DND-41 (cell line): ENCODE results near the gene RAB7A.

Experiments
- CTCF ChIP-seq: IDR thresholded peaks from 2 replicates; pipeline ENCODE4 v1.5.1; 2012; ENCODE audit warnings: borderline replicate concordance, low read length, moderate library complexity, mild to moderate bottlenecking; ENCODE audit not compliant: poor library complexity, severe bottlenecking; ENCODE audit errors: extremely low read depth
- EZH2 ChIP-seq: IDR thresholded peaks from 3 replicates; pipeline ENCODE4 v1.6.1; 2012; ENCODE audit warnings: borderline replicate concordance, low read depth, mild to moderate bottlenecking, moderate library complexity, low read length, inconsistent platforms; ENCODE audit not compliant: severe bottlenecking

DNA sequence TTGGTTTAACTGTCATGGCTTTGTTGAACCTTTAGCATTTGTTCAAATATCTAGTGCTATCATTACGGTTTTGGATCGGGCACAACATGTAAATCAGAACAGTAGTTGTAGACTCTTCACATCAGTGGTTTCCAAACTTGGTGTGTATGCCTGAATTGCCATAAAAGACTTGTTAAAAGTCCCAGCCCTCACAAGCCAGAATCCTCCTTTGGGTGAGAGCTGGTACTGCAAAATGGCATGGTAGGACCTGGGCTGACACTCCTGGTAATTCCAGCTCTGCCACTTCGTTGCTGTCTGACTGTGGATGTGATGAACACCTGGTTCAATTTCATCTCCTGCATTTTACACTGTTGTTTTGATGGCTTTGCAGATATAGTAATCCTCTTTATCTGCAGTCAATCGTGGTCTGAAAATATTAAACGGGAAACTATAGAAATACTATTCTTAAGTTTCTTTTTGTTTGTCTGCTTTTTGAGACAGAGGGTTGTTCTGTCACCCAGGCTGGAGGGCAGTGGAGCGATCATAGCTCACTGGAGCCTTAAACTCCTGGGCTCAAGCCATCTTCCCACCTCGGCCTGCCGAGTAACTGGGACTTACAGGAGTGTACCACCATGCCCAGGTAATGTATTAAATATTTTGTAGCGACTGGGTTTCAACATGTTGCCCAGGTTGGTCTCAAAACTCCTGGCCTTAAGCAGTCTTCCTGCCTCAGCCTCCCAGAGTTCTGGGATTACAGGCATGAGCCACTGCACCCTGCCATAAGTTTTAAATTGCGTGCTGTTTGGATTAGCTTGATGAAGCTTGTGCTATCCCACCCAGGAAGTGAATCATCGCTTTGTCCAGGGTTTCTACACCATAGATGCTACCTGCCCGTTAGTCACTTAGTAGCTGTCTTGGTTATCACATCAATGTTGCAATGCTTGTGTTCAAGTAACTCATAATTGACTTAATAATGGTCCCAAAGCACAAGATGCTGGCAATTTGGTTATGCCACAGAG, 61.6 kb downstream of the RAB7A start:
- TF ChIP-seq CTCF (peak; percentile 36), EZH2 (no peak)
